ENCODE measurements around the gene TOX3.

The TOX3 gene

GRCh38 chr16:52492789-52493357, 54.1 kb downstream of the TOX3 start:
- no peak for DNase-seq (ENCODE audit: low read depth in 2 of 2)

- DNase-seq (ENCODE audit: low read depth in 2 of 2): no peak
Measured at GRCh38 chr16:52491216-52491615, 55.7 kb downstream of the TOX3 start.

- DNase-seq (ENCODE audit: low read depth in 2 of 2): no peak
Measured at GRCh38 chr16:52489894-52490293, 57.0 kb downstream of the TOX3 start.

- no peak for DNase-seq (ENCODE audit: low read depth in 2 of 2)
Measured at GRCh38 chr16:52488837-52489289, 58.1 kb downstream of the TOX3 start.

- DNase-seq (ENCODE audit: low read depth in 2 of 2): no peak
Measured at GRCh38 chr16:52487849-52488457, 59.0 kb downstream of the TOX3 start.

GRCh38 chr16:52480237-52480636, 66.7 kb downstream of the TOX3 start:
- DNase-seq (ENCODE audit: low read depth in 2 of 2): no peak

- no peak for DNase-seq (ENCODE audit: low read depth in 2 of 2)
Measured at GRCh38 chr16:52476111-52476510, 70.8 kb downstream of the TOX3 start.

GRCh38 chr16:52474679-52475078, 72.3 kb downstream of the TOX3 start:
- no peak for DNase-seq (ENCODE audit: low read depth in 2 of 2)

GRCh38 chr16:52473096-52473495, 73.8 kb downstream of the TOX3 start:
- DNase-seq (ENCODE audit: low read depth in 2 of 2): no peak

- no peak for DNase-seq (ENCODE audit: low read depth in 2 of 2)
Measured at GRCh38 chr16:52471650-52472370, 75.1 kb downstream of the TOX3 start.

- no peak for DNase-seq (ENCODE audit: low read depth in 2 of 2)
Measured at GRCh38 chr16:52470585-52470984, 76.4 kb downstream of the TOX3 start.

GRCh38 chr16:52469775-52470174, 77.2 kb downstream of the TOX3 start:
- no peak for DNase-seq (ENCODE audit: low read depth in 2 of 2)

GRCh38 chr16:52469091-52469490, 77.9 kb downstream of the TOX3 start:
- DNase-seq (ENCODE audit: low read depth in 2 of 2): no peak

- no peak for DNase-seq (ENCODE audit: low read depth in 2 of 2)
Measured at GRCh38 chr16:52467753-52468152, 79.2 kb downstream of the TOX3 start.

GRCh38 chr16:52466994-52467393, 79.9 kb downstream of the TOX3 start:
- no peak for DNase-seq (ENCODE audit: low read depth in 2 of 2)

- DNase-seq (ENCODE audit: low read depth in 2 of 2): no peak
Measured at GRCh38 chr16:52465711-52466267, 81.2 kb downstream of the TOX3 start.

GRCh38 chr16:52463904-52464303, 83.0 kb downstream of the TOX3 start:
- DNase-seq (ENCODE audit: low read depth in 2 of 2): no peak

- no peak for DNase-seq (ENCODE audit: low read depth in 2 of 2)
Measured at GRCh38 chr16:52462816-52463215, 84.1 kb downstream of the TOX3 start.

GRCh38 chr16:52460639-52461178, 86.2 kb downstream of the TOX3 start:
- DNase-seq (ENCODE audit: low read depth in 2 of 2): no peak

- DNase-seq (ENCODE audit: low read depth in 2 of 2): no peak
Measured at GRCh38 chr16:52456368-52456767, 90.6 kb downstream of the TOX3 start.

- no peak for DNase-seq (ENCODE audit: low read depth in 2 of 2)
Measured at GRCh38 chr16:52455549-52456277, 91.2 kb downstream of the TOX3 start.

- no peak for DNase-seq (ENCODE audit: low read depth in 2 of 2)
Measured at GRCh38 chr16:52453644-52454043, 93.3 kb downstream of the TOX3 start.

Measured in activated CD4-positive, alpha-beta T cell treated with anti-CD3 and anti-CD28 coated beads for 24 hours (primary cell).